H1 (cell line): ENCODE measurements around the gene NHEJ1. TPM values are rescaled to one million over a fixed set of nuclear protein-coding genes. Genes with fewer than 3 reads are reported as not detected.
A peak's percentile ranks its signal among the peaks of the same experiment; 100 is the strongest.

ENCODE experiments used
- ASH2L ChIP-seq: fragments of 200-600, 300-600 bp; sonication (generic); IDR thresholded peaks from one replicate; pipeline ENCODE4 v1.7.1; 2017; ENCODE audit warnings: low read length
- CBX8 ChIP-seq: fragments of 300-800, 300-1000 bp; sonication (generic); IDR thresholded peaks from 2 replicates; pipeline ENCODE4 v1.7.1; 2016; ENCODE audit warnings: low read depth, low read length, borderline replicate concordance
- CHD2 ChIP-seq: IDR thresholded peaks from 2 replicates; pipeline ENCODE4 v1.6.1; 2012; ENCODE audit warnings: low read length, improper control_type of control experiment
- EGR1 ChIP-seq: IDR thresholded peaks from 2 replicates; pipeline ENCODE4 v1.6.1; 2011; ENCODE audit warnings: low read depth, low read length, borderline replicate concordance
- EZH2 ChIP-seq: fragments of 200-600 bp; sonication (generic); IDR thresholded peaks from 2 replicates; pipeline ENCODE4 v1.7.1; 2012; ENCODE audit warnings: low read depth, mild to moderate bottlenecking, moderate library complexity, low read length, inconsistent platforms; ENCODE audit not compliant: severe bottlenecking
- FOSL1 ChIP-seq: IDR thresholded peaks from 2 replicates; pipeline ENCODE4 v1.6.1; 2011; ENCODE audit warnings: mild to moderate bottlenecking, low read depth, low read length, moderate library complexity; ENCODE audit not compliant: insufficient read depth
- GABPA ChIP-seq: IDR thresholded peaks from 2 replicates; pipeline ENCODE4 v1.6.1; 2011; ENCODE audit warnings: mild to moderate bottlenecking, low read length, moderate library complexity, borderline replicate concordance; ENCODE audit not compliant: insufficient read depth
- HDAC6 ChIP-seq: IDR thresholded peaks from one replicate; pipeline ENCODE4 v1.7.1; 2012; ENCODE audit warnings: low read depth, mild to moderate bottlenecking, inconsistent platforms, low read length, moderate library complexity
- KDM1A ChIP-seq: fragments of 200-600, 300-600 bp; sonication (generic); IDR thresholded peaks from 2 replicates; pipeline ENCODE4 v1.7.1; 2016; ENCODE audit warnings: mild to moderate bottlenecking, low read length, borderline replicate concordance
- MAFK ChIP-seq: IDR thresholded peaks from 2 replicates; pipeline ENCODE4 v1.6.1; 2012; ENCODE audit warnings: low read depth, mild to moderate bottlenecking, improper control_type of control experiment, low read length
- MAX ChIP-seq: IDR thresholded peaks from 2 replicates; pipeline ENCODE4 v1.6.1; 2012; ENCODE audit warnings: inconsistent platforms
- NRF1 ChIP-seq: IDR thresholded peaks from 2 replicates; pipeline ENCODE4 v1.6.1; 2011; ENCODE audit warnings: mild to moderate bottlenecking, low read depth, low read length, improper control_type of control experiment
- POLR2AphosphoS5 ChIP-seq: IDR thresholded peaks from 2 replicates; pipeline ENCODE4 v1.6.1; 2011; ENCODE audit warnings: low read depth, low read length
- POU5F1 ChIP-seq: IDR thresholded peaks from 2 replicates; pipeline ENCODE4 v1.6.1; 2011; ENCODE audit warnings: low read depth, mild to moderate bottlenecking, low read length, moderate library complexity
- RAD21 ChIP-seq, 2 experiments: IDR thresholded peaks in 1 of 2; conservative IDR thresholded peaks in 1 of 2; 2 replicates each; pipeline ENCODE4 v1.6.1; 2011; ENCODE audit warnings: low read depth in 2 of 2, low read length in 2 of 2, improper control_type of control experiment in 1 of 2, inconsistent platforms in 1 of 2, mild to moderate bottlenecking in 1 of 2, moderate library complexity in 1 of 2
- SIX5 ChIP-seq: IDR thresholded peaks from 2 replicates; pipeline ENCODE4 v1.6.1; 2011; ENCODE audit warnings: mild to moderate bottlenecking, low read depth, low read length
- SRF ChIP-seq: IDR thresholded peaks from 2 replicates; pipeline ENCODE4 v1.6.1; 2011; ENCODE audit warnings: mild to moderate bottlenecking, low read depth, low read length, moderate library complexity
- TAF1 ChIP-seq: IDR thresholded peaks from 2 replicates; pipeline ENCODE4 v1.6.1; 2011; ENCODE audit warnings: mild to moderate bottlenecking, low read depth, low read length
- TCF12 ChIP-seq: IDR thresholded peaks from 2 replicates; pipeline ENCODE4 v1.6.1; 2011; ENCODE audit warnings: low read depth, mild to moderate bottlenecking, low read length
- TEAD4 ChIP-seq: IDR thresholded peaks from 2 replicates; pipeline ENCODE4 v1.6.1; 2012; ENCODE audit warnings: low read depth, low read length, inconsistent platforms, mixed read lengths
- YY1 ChIP-seq: IDR thresholded peaks from 2 replicates; pipeline ENCODE4 v1.6.1; 2011; ENCODE audit warnings: low read depth, mild to moderate bottlenecking, low read length
- polyA plus RNA-seq, 7 experiments: library from polyadenylated mRNA; depleted of rRNA in 3 of 7; stranded (reverse) in 5 of 7; unstranded in 2 of 7; fragments of >200 nt in 5 of 7; fragments of 200-250 nt in 2 of 7; gene quantifications; 1 replicate in 5 of 7; 2 replicates in 1 of 7; 4 replicates in 1 of 7; pipeline versions ENCODE4 v1.2.1 to v1.2.3, GENCODE V29; 2011 to 2013; ENCODE audit warnings: missing spikeins in 2 of 7, mixed read lengths in 2 of 7
- total RNA-seq: library from RNA; stranded (reverse); fragmentation: NEBNext Ultra II Directional; extraction: Animal tissue kit (Norgen Biotek cat#: 25700); gene quantifications from 2 replicates; pipeline ENCODE4 v1.2.1, GENCODE V29; 2021
- TF ChIP-seq, protein P1 (sequence below): IDR thresholded peaks from 2 replicates; pipeline ENCODE4 v1.6.1; 2012; ENCODE audit warnings: low read length, inconsistent platforms

Gene NHEJ1
- total and polyA plus RNA-seq, 2 of the 8 experiments (the other 6 are each of a cell fraction or from before 2014, with no cell fraction given) = 22.7 to 24.1 TPM

GRCh38 chr2:219104107-219105035 lies 56.2 kb downstream of the NHEJ1 start (continued):
- TF ChIP-seq RAD21 (IDR thresholded peaks at IDR 0.05 in 1 of 2, conservative IDR thresholded peaks at IDR 0.05 in 1 of 2; ENCODE audit: low read depth in 2 of 2, low read length in 2 of 2) = peak; percentile 73
- TF ChIP-seq FOSL1 = no peak
- 0 out of 2 replicates have a peak, but pooled peaks have one; percentile 15 for TF ChIP-seq TEAD4
- no peak for TF ChIP-seq ASH2L
- no peak for TF ChIP-seq CBX8
- TF ChIP-seq MAFK = no peak
- no peak for TF ChIP-seq TAF1
- peak; percentile 84 for TF ChIP-seq YY1
- no peak for TF ChIP-seq EZH2
- TF ChIP-seq NRF1 = no peak
- peak; percentile 51; the same call in 1 of the 2 replicates for TF ChIP-seq GABPA
- TF ChIP-seq SRF = no peak
- TF ChIP-seq CHD2 = no peak
- TF ChIP-seq KDM1A = 0 out of 2 replicates have a peak, but pooled peaks have one; percentile 29
- TF ChIP-seq, protein P1, sequence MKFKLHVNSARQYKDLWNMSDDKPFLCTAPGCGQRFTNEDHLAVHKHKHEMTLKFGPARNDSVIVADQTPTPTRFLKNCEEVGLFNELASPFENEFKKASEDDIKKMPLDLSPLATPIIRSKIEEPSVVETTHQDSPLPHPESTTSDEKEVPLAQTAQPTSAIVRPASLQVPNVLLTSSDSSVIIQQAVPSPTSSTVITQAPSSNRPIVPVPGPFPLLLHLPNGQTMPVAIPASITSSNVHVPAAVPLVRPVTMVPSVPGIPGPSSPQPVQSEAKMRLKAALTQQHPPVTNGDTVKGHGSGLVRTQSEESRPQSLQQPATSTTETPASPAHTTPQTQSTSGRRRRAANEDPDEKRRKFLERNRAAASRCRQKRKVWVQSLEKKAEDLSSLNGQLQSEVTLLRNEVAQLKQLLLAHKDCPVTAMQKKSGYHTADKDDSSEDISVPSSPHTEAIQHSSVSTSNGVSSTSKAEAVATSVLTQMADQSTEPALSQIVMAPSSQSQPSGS = no peak
- TF ChIP-seq POLR2AphosphoS5 = no peak
- no peak for TF ChIP-seq MAX
- TF ChIP-seq EGR1 = no peak
- no peak for TF ChIP-seq POU5F1
- no peak for TF ChIP-seq TCF12
- TF ChIP-seq HDAC6 = no peak
- no peak for TF ChIP-seq SIX5
